ENCODE data around the gene FANCC. TPM values are rescaled to one million over a fixed set of nuclear protein-coding genes. Genes with fewer than 3 reads are reported as not detected.

FANCC gene
- total RNA-seq, 2 experiments from 2014 or later, result 18.4 to 18.8 TPM

- CTCF ChIA-PET, result interaction anchor here (1.2 kb wide), 1 partner anchor 42 kb away, joined by 3 read pairs; no protein-coding TSS in a partner anchor
- ATAC-seq, result no peak
- Mint-ChIP-seq H3K27me3 (no peaks in the 10 kb centered on the region), H3K4me1 (peaks cover 1% of the 10 kb centered on the region), H3K9me3 (ENCODE audit: low read depth) (no peaks in the 10 kb centered on the region), H3K36me3 (no peaks in the 10 kb centered on the region), H3K27ac (no peak overlapping the region), H3K4me3 (no peak overlapping the region)
- DNase-seq, result no peak
Measured at GRCh38 chr9:95085861-95086563, 231.5 kb downstream of the FANCC start.

- no peak overlapping the region for H3K4me3 Mint-ChIP-seq
- H3K27ac Mint-ChIP-seq, result no peak overlapping the region
- no peaks in the 10 kb centered on the region for H3K9me3 Mint-ChIP-seq (ENCODE audit: low read depth)
- H3K27me3 Mint-ChIP-seq, result no peaks in the 10 kb centered on the region
- CTCF ChIA-PET, result interaction anchor here (1.2 to 1.4 kb wide), 2 partner anchors 43 to 47 kb away, joined by 3 read pairs; no protein-coding TSS in a partner anchor
- peaks cover 1% of the 10 kb centered on the region for H3K4me1 Mint-ChIP-seq
- no peak for ATAC-seq
- no peak for DNase-seq
- no peaks in the 10 kb centered on the region for H3K36me3 Mint-ChIP-seq
Measured at GRCh38 chr9:95085036-95085770, 232.3 kb downstream of the FANCC start.

GRCh38 chr9:95084254-95084934 lies 233.1 kb downstream of the FANCC start:
- CTCF ChIA-PET, result interaction anchor here (1.4 kb wide), 1 partner anchor 47 kb away, joined by 3 read pairs; no protein-coding TSS in a partner anchor
- Mint-ChIP-seq H3K9me3 (ENCODE audit: low read depth) (no peaks in the 10 kb centered on the region), H3K4me3 (no peak overlapping the region), H3K27me3 (no peaks in the 10 kb centered on the region), H3K4me1 (peaks cover 1% of the 10 kb centered on the region), H3K36me3 (no peaks in the 10 kb centered on the region), H3K27ac (no peak overlapping the region)
- DNase-seq (no peak), ATAC-seq (no peak)

GRCh38 chr9:95083086-95083768 lies 234.3 kb downstream of the FANCC start:
- DNase-seq (no peak), ATAC-seq (no peak)
- no peaks in the 10 kb centered on the region for H3K27me3 Mint-ChIP-seq
- no peak overlapping the region for H3K27ac Mint-ChIP-seq
- CTCF ChIA-PET, result no interaction called here
- peaks cover 1% of the 10 kb centered on the region for H3K4me1 Mint-ChIP-seq
- H3K9me3 Mint-ChIP-seq (ENCODE audit: low read depth), result no peaks in the 10 kb centered on the region
- no peak overlapping the region for H3K4me3 Mint-ChIP-seq
- no peaks in the 10 kb centered on the region for H3K36me3 Mint-ChIP-seq

- DNase-seq, result no peak
- Mint-ChIP-seq H3K9me3 (ENCODE audit: low read depth) (no peaks in the 10 kb centered on the region), H3K36me3 (no peaks in the 10 kb centered on the region), H3K27me3 (no peaks in the 10 kb centered on the region), H3K27ac (no peak overlapping the region), H3K4me1 (peaks cover 1% of the 10 kb centered on the region), H3K4me3 (no peak overlapping the region)
- ATAC-seq, result no peak
- CTCF ChIA-PET, result no interaction called here
Measured at GRCh38 chr9:95082401-95083084, 235.0 kb downstream of the FANCC start.

- Mint-ChIP-seq H3K27me3 (no peaks in the 10 kb centered on the region), H3K4me1 (peaks cover 1% of the 10 kb centered on the region), H3K36me3 (no peaks in the 10 kb centered on the region), H3K4me3 (no peak overlapping the region), H3K27ac (no peak overlapping the region), H3K9me3 (ENCODE audit: low read depth) (no peaks in the 10 kb centered on the region)
- CTCF ChIA-PET, result no interaction called here
- ATAC-seq (no peak), DNase-seq (no peak)
Measured at GRCh38 chr9:95081998-95082397, 235.5 kb downstream of the FANCC start.

- no peaks in the 10 kb centered on the region for H3K9me3 Mint-ChIP-seq (ENCODE audit: low read depth)
- ATAC-seq, result no peak
- no peak overlapping the region for H3K27ac Mint-ChIP-seq
- H3K36me3 Mint-ChIP-seq, result no peaks in the 10 kb centered on the region
- no peak for DNase-seq
- H3K4me1 Mint-ChIP-seq, result peaks cover 1% of the 10 kb centered on the region
- H3K27me3 Mint-ChIP-seq, result no peaks in the 10 kb centered on the region
- CTCF ChIA-PET, result no interaction called here
- H3K4me3 Mint-ChIP-seq, result no peak overlapping the region
Measured at GRCh38 chr9:95080961-95081647, 236.4 kb downstream of the FANCC start.

- peaks cover 1% of the 10 kb centered on the region for H3K4me1 Mint-ChIP-seq
- H3K27ac Mint-ChIP-seq, result no peak overlapping the region
- no peaks in the 10 kb centered on the region for H3K36me3 Mint-ChIP-seq
- CTCF ChIA-PET, result no interaction called here
- no peak overlapping the region for H3K4me3 Mint-ChIP-seq
- DNase-seq (no peak), ATAC-seq (no peak)
- no peaks in the 10 kb centered on the region for H3K27me3 Mint-ChIP-seq
- no peaks in the 10 kb centered on the region for H3K9me3 Mint-ChIP-seq (ENCODE audit: low read depth)
Measured at GRCh38 chr9:95079461-95079860, 238.0 kb downstream of the FANCC start.

- H3K4me1 Mint-ChIP-seq, result no peaks in the 10 kb centered on the region
- no peaks in the 10 kb centered on the region for H3K27me3 Mint-ChIP-seq
- no peaks in the 10 kb centered on the region for H3K9me3 Mint-ChIP-seq (ENCODE audit: low read depth)
- H3K36me3 Mint-ChIP-seq, result no peaks in the 10 kb centered on the region
- no peak overlapping the region for H3K27ac Mint-ChIP-seq
- DNase-seq (no peak), ATAC-seq (no peak)
- H3K4me3 Mint-ChIP-seq, result no peak overlapping the region
- CTCF ChIA-PET, result no interaction called here
Measured at GRCh38 chr9:95078939-95079338, 238.6 kb downstream of the FANCC start.

- no peaks in the 10 kb centered on the region for H3K36me3 Mint-ChIP-seq
- H3K4me1 Mint-ChIP-seq, result no peaks in the 10 kb centered on the region
- no peak overlapping the region for H3K4me3 Mint-ChIP-seq
- CTCF ChIA-PET, result no interaction called here
- no peaks in the 10 kb centered on the region for H3K9me3 Mint-ChIP-seq (ENCODE audit: low read depth)
- no peak overlapping the region for H3K27ac Mint-ChIP-seq
- DNase-seq, result no peak
- ATAC-seq, result no peak
- no peaks in the 10 kb centered on the region for H3K27me3 Mint-ChIP-seq
Measured at GRCh38 chr9:95078511-95078910, 239.0 kb downstream of the FANCC start.

GRCh38 chr9:95077766-95078370 lies 239.6 kb downstream of the FANCC start:
- no peaks in the 10 kb centered on the region for H3K4me1 Mint-ChIP-seq
- no peak for DNase-seq
- no peak for ATAC-seq
- no peaks in the 10 kb centered on the region for H3K9me3 Mint-ChIP-seq (ENCODE audit: low read depth)
- no peaks in the 10 kb centered on the region for H3K27me3 Mint-ChIP-seq
- CTCF ChIA-PET, result no interaction called here
- no peak overlapping the region for H3K4me3 Mint-ChIP-seq
- H3K36me3 Mint-ChIP-seq, result no peaks in the 10 kb centered on the region
- H3K27ac Mint-ChIP-seq, result no peak overlapping the region

- H3K4me1 Mint-ChIP-seq, result no peaks in the 10 kb centered on the region
- no peaks in the 10 kb centered on the region for H3K27me3 Mint-ChIP-seq
- H3K36me3 Mint-ChIP-seq, result no peaks in the 10 kb centered on the region
- H3K4me3 Mint-ChIP-seq, result no peak overlapping the region
- ATAC-seq (no peak), DNase-seq (no peak)
- no peaks in the 10 kb centered on the region for H3K9me3 Mint-ChIP-seq (ENCODE audit: low read depth)
- H3K27ac Mint-ChIP-seq, result no peak overlapping the region
- CTCF ChIA-PET, result no interaction called here
Measured at GRCh38 chr9:95077053-95077765, 240.3 kb downstream of the FANCC start.
